GM12878 (cell line): ENCODE measurements around the gene CMTM5. TPM values are rescaled to one million over a fixed set of nuclear protein-coding genes. Genes with fewer than 3 reads are reported as not detected.

Source experiments
- ATF7 ChIP-seq: fragments of 450-650 bp; IDR thresholded peaks from 2 replicates; pipeline ENCODE4 v1.6.1; 2016; ENCODE audit warnings: low read depth, mild to moderate bottlenecking
- CHD4 ChIP-seq: fragments of 200-600 bp; sonication (generic); IDR thresholded peaks from 2 replicates; pipeline ENCODE4 v1.6.1; 2016; ENCODE audit warnings: mild to moderate bottlenecking
- NRF1 ChIP-seq: conservative IDR thresholded peaks from 2 replicates; pipeline ENCODE4 v1.6.1; 2011; ENCODE audit warnings: mild to moderate bottlenecking, low read depth, low read length, improper control_type of control experiment
- RELA ChIP-seq: fragments of 450-650 bp; IDR thresholded peaks from 2 replicates; pipeline ENCODE4 v1.8.0; 2014; ENCODE audit warnings: borderline replicate concordance; ENCODE audit not compliant: partially characterized antibody
- SKIL ChIP-seq: fragments of 450-650 bp; IDR thresholded peaks from 2 replicates; pipeline ENCODE4 v1.6.1; 2017; ENCODE audit warnings: mild to moderate bottlenecking, low read depth, inconsistent platforms; ENCODE audit not compliant: poor library complexity, severe bottlenecking
- polyA plus RNA-seq, 11 experiments: library from polyadenylated mRNA; depleted of rRNA in 4 of 11; unstranded in 6 of 11; stranded (reverse) in 5 of 11; fragments of >200 nt; fragmentation: Nextera tagmentation in 4 of 11; fragmentation: Illumina TruSeq in 1 of 11; extraction: Ambion mirVana in 4 of 11; extraction: Trizol in 1 of 11; gene quantifications; 1 replicate in 1 of 11; 2 replicates in 10 of 11; pipeline versions ENCODE4 v1.2.1 to v1.2.3, GENCODE V29; 2011 to 2016; ENCODE audit warnings: inconsistent platforms in 2 of 11, missing spikeins in 2 of 11, low read depth in 1 of 11
- total RNA-seq, 4 experiments: library from RNA; depleted of rRNA in 3 of 4; stranded (reverse); fragments of >200 nt in 3 of 4; fragmentation: Illumina TruSeq in 1 of 4; extraction: Trizol in 1 of 4; gene quantifications; 2 replicates each; pipeline versions ENCODE4 v1.2.1 to v1.2.3, GENCODE V29; 2013 to 2021
- TF ChIP-seq, protein P1 (sequence below): fragments of 450-650 bp; formaldehyde crosslinking; IDR thresholded peaks from 2 replicates; pipeline ENCODE4 v1.4.0; 2022; ENCODE audit warnings: mild to moderate bottlenecking, moderate library complexity

CMTM5 gene
- total and polyA plus RNA-seq, 10 of the 15 experiments (the other 5 are each of a cell fraction or from before 2014, with no cell fraction given): not detected

DNA sequence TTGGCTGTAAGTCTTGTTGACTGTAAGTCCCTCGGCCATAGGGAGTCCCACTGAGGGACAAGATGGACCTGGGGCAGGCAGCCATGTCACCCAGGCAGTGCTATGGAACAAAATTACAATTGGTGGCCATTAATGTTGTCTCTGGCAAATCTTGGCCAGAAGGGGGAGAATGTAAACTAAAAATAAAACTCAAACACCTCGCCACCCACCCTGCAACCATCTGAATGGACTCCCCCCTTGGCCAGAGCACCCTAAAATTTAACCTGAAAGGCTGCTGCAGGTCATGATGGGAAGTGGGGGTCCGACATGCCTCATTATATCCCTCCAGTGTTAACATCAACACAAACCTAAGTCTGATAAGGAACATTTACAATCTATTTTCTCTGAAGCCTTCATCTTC lies 32.4 kb upstream of the CMTM5 start (continued):
- TF ChIP-seq, protein P1, sequence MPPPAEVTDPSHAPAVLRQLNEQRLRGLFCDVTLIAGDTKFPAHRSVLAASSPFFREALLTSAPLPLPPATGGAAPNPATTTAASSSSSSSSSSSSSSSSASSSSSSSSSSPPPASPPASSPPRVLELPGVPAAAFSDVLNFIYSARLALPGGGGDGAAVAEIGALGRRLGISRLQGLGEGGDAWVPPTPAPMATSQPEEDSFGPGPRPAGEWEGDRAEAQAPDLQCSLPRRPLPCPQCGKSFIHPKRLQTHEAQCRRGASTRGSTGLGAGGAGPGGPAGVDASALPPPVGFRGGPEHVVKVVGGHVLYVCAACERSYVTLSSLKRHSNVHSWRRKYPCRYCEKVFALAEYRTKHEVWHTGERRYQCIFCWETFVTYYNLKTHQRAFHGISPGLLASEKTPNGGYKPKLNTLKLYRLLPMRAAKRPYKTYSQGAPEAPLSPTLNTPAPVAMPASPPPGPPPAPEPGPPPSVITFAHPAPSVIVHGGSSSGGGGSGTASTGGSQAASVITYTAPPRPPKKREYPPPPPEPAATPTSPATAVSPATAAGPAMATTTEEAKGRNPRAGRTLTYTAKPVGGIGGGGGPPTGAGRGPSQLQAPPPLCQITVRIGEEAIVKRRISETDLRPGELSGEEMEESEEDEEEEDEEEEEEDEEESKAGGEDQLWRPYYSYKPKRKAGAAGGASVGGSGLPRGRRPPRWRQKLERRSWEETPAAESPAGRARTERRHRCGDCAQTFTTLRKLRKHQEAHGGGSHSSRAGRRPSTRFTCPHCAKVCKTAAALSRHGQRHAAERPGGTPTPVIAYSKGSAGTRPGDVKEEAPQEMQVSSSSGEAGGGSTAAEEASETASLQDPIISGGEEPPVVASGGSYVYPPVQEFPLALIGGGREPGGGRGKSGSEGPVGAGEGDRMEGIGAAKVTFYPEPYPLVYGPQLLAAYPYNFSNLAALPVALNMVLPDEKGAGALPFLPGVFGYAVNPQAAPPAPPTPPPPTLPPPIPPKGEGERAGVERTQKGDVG (CRISPR knock-in tag): no peak
- no peak for TF ChIP-seq RELA
- no peak for TF ChIP-seq NRF1
- no peak for TF ChIP-seq SKIL
- TF ChIP-seq CHD4: no peak
- TF ChIP-seq ATF7: no peak
- TF ChIP-seq, all 136 proteins: peak for 0
